SH-SY5Y (cell line): ENCODE measurements around the gene ARID5A.

Source experiments
- GATA2 ChIP-seq: IDR thresholded peaks from 2 replicates; pipeline ENCODE4 v1.6.1; 2011; ENCODE audit warnings: mild to moderate bottlenecking, low read depth, low read length
- GATA3 ChIP-seq: IDR thresholded peaks from 2 replicates; pipeline ENCODE4 v1.6.1; 2011; ENCODE audit warnings: low read depth, mild to moderate bottlenecking, low read length, moderate library complexity

DNA sequence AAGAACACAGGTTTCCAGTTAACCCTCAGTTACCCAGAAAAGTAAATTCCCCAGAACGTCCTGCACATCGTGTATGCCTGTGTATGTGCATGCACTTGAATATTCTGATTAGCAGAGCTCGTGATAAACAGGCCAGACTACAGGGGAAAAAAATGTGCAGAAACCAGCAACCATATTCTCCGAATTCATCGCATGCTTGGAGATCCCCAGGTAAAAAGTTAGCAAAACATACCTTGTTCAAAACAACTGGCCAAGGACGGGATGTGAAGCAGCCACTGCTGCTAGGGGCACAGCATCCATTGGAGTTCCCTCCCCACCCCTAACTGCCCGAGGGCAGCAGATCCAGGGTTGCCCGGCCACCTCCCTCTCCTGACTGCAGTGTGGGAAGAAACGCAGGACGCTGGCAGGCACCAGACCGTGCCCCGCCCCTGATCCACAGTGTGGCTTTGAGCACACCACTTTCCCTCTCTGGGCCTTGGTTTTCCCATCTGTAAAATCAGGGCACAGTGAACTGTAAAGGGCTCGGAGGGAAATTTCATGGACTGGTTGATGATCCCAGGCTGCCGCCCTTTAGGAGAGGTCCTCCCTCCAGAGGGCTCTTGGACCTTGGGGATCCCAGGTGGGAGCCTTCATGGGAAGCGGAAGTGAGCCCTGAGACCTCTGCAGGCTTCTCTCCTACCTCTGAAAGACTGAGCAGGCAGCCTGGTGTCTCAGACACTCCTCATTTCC, 11.9 kb upstream of the ARID5A start:
- TF ChIP-seq GATA2 (no peak), GATA3 (no peak)
